GM18868 (cell line): Measurements from ENCODE around the gene PHACTR1.
"Not testable (repeated sequence)": the region's sequence is repeated elsewhere in the genome, so short reads cannot be mapped to it uniquely, and the experiment has no call there.

Experiments used
- ATAC-seq: cut with Tn5 transposase; IDR thresholded peaks from one replicate; pipeline ENCODE4 v1.9.1; 2021; ENCODE audit warnings: mild to moderate bottlenecking, moderate library complexity; ENCODE audit not compliant: unreplicated experiment

PHACTR1 gene

DNA sequence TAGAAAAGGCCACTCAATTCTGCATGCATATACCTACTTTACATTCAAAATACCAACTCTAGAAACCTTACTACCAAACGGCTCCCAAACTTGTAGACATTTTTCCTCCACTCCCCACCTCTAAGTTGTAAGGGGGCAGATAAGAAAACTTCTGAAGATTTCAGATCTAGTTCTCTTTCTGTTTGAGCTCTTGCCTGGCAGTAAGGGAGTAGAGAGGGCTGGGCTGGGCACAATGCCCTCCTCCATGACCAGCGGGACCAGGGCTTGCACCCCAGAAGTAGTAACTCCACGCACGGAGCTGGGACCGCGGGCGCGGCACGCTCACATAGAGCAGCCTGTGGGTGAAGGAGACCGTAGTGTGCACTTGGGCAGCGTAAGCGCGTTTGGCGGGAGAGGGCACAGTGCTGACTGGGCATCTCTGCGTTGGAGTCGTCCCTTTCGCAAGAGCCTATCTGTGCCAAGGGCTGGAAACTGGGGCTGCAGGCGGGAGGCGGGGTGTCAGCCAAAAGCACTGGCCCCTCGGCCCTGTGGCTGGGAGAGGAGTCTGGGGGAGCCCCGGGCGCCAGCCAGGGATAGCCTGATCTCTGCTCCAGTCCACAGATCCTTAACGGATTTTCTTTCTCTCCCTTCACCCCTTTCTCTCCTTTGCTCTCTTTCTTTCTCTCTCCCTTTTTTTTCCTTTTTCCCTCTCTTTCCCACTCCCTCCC, 32.4 kb downstream of the PHACTR1 start:
- ATAC-seq: no peak

DNA sequence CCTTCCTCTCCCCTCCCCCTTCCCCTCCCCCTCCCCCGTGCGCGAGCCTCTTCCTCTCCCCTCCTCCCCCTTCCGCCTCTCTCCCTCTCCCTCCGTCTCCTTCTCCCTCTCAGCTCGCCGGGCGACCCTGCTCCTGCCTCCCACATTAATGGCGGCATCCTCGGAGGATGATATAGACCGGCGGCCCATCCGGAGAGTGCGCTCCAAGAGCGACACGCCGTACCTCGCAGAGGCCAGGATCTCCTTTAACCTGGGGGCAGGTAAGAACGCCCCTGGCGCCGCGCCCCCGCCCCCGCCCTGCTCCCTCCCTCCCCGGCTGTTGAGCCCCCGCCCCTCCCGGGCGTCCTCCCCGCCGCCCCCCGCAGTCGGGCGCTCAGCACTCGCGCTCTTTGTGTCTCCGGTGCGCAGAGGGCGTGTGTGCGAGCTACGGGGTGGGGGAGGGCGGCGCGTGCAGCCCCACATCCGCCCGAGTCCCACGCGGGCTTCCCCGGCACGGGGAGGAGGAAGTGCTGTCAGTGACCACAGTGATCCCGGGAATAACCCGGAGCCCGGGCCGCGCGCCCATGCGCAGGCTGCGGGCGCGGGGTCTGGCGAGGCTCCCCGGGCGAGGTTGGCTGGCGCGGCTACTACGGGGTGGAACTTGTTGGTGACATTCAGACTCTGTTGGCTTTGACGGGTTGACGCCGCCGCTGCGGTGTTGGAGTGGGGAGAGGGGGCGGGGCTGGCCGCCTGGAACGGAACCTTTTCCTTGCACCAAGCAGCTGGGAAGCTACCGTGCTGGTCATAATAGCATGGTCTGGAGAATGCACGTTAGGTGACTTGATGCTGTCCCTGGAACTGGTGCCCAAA, 33.2 kb downstream of the PHACTR1 start:
- ATAC-seq: no peak

GRCh38 chr6:12750416-12750815, 33.8 kb downstream of the PHACTR1 start:
- ATAC-seq: no peak

GRCh38 chr6:12751694-12752325, 35.2 kb downstream of the PHACTR1 start:
- no peak for ATAC-seq

- no peak for ATAC-seq
Measured at GRCh38 chr6:12753036-12753435, 36.5 kb downstream of the PHACTR1 start.

GRCh38 chr6:12760226-12760625, 43.7 kb downstream of the PHACTR1 start:
- ATAC-seq: no peak

DNA sequence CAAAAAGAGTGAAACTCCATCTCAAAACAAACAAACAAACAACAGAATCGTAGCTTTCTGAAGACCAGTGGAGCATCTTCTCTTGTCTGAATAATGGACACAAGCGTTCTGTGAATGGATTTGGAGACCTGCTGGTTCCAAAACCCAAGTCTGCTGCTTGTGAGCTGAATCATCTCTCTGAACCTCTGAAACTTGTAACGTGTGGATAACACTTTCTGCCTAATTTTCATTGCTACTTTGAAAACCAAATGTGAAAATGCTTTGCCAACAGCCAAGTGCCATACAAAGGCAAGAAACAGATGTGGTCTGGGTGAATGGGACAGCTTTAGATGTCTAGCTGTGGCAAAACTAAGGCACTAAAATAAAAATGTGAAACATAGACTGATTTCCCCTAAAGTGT, 44.3 kb downstream of the PHACTR1 start:
- ATAC-seq: no peak

- no peak for ATAC-seq
Measured at GRCh38 chr6:12761376-12762115, 45.0 kb downstream of the PHACTR1 start.

DNA sequence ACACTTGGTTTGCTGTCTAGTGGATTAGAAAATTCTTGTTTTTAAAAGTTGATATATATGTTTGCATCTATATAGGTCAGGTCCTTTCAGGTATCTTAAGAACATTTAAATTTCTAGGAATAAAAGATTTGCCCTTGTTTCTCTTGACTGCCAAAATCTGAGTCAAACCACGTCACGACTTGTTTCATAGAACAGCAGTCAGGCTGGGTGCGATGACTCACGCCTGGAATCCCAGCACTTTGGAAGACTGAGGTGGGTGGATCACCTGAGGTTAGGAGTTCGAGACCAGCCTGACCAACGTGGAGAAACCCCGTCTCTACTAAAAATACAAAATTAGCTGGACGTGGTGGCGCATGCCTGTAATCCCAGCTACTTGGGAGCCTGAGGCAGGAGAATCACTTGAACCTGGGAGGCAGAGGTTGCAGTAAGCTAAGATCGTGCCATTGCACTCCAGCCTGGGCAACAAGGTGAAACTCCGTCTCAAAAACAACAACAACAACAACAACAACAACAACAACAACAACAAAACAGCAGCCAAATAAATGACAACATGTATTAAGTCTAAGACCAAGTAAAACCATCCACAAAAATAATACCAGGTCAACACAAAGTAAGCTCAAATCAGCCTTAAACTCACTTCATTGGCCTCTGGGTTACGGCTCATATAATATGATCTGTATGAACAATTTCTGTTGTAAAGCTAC, 46.3 kb downstream of the PHACTR1 start:
- not testable (repeated sequence) for ATAC-seq

GRCh38 chr6:12766365-12766764, 49.8 kb downstream of the PHACTR1 start:
- ATAC-seq: no peak

- ATAC-seq: no peak
Measured at GRCh38 chr6:12767016-12767415, 50.4 kb downstream of the PHACTR1 start.

GRCh38 chr6:12769556-12770256, 53.1 kb downstream of the PHACTR1 start:
- no peak for ATAC-seq

- ATAC-seq: no peak
Measured at GRCh38 chr6:12772416-12772815, 55.8 kb downstream of the PHACTR1 start.

GRCh38 chr6:12776291-12776690, 59.7 kb downstream of the PHACTR1 start:
- ATAC-seq: no peak

DNA sequence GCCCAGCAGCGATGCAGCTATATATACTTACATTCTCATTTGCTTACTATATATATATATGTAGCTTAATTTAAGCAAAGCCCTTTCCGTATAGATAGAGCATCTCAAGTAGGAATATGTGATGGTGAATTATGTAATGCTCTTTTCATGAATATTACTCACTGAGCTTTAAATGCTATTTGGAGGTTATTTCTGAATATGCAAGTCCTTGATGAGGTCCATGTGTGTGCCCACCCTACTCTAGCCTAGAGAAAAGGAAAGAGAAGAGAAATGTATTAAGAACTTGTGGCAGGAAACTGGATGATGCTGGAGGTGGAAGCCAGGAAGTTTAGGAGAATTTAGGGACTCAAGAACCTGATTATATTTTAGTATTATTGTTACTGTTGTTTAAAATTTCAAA, 63.2 kb downstream of the PHACTR1 start:
- ATAC-seq: no peak

DNA sequence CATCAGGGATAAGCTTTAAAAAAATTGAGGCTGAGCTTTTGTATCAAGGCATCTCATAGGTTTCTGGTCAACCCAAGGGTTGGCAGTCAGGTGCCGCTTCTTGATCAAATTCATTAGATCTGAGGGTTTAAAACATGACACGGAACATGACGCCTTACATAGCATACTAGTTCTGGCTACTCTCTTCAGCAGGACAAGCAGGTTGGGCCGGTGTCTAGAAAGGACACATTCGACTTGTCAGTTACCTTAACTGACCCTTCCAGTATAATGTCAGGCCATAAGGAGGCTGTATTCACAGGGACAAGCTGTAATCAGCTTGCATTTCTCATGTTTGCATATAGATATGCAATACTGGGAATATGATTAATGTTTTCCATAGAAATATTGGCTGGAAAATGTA, 65.6 kb downstream of the PHACTR1 start:
- no peak for ATAC-seq

DNA sequence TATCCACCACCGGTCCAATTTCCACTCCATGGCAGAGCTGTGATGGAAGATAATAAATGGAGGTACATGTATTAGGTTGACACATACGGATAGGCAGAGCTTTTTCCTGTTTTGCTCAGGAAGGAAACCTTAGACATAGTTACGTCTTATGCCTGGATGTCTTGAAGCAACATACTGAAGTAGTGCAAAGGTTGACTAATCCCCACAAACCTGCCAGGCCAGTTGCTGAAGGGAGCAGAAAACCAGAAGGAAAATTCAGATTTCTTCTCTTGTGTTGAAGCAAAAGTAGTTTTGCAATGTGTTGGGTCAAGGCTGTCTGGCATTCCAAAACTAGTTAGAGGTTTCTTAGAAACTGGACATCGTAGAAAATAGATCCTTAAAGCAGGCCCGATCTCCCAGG, 68.7 kb downstream of the PHACTR1 start:
- ATAC-seq: no peak

- ATAC-seq: no peak
Measured at GRCh38 chr6:12785921-12786320, 69.4 kb downstream of the PHACTR1 start.

DNA sequence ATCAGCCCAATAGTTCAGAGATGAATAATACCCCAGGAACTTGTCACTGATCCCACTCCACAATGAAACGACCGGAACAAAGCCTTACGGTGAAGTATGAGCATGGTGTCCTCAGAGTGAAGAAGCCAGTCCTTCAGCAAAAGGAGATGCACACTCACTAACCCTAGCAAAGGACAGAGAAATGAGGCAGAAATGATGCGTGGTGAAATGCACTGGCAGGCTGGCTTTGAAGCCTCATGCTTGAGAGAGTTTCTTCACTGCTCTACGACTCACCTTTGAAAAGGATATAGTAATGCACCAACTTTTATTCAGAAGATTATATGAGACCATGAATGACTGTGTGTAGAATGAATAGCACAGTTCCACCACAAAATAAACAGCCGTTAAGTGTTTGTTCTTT, 74.8 kb downstream of the PHACTR1 start:
- no peak for ATAC-seq

DNA sequence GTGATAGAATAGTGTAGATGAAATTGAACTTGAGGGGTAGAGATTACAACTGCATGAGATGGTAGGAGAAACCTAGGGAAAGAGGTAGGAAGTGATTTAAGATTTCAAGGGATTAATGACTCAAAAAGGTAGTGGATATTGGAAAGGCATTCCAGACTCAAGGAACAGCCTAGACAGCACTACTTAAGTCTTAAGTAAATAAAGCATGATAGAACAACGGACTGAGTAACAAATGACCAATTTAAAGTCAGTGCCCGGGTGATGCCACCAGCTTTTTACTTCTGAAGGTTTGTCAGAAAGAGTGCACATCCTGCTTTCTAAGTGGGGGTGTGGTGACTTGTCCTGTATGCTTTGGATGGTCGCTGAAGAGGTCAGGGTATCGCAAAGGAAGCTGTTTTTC, 81.8 kb downstream of the PHACTR1 start:
- no peak for ATAC-seq
